Measurements from ENCODE around the gene TRIM13. TPM values are rescaled to one million over a fixed set of nuclear protein-coding genes. Genes with fewer than 3 reads are reported as not detected.

Gene TRIM13
- total RNA-seq, 1 donor from 2014 or later, result 26.4 TPM

DNA sequence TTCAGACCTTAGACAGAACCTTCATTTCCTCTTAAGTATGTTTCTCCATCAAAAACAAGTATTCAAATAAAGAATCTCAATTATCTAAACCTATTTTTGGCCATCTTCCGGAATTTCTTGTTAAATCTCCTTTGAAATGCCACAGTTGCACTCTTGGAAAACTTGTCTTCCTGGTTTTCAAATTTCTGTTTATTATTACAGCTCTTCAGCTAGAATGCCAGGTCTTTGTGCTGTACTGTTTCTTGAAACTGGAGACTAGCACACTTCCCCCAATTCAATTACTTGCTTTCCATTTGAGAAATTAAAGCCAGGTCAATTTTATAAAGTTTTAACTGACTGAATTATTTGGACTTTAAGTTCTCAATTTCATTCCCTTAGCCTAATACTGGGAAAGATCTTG lies 28.6 kb downstream of the TRIM13 start:
- no peaks in the 10 kb centered on the region for H3K27me3 ChIP-seq (ENCODE audit: insufficient read depth, low read length)
- no peaks in the 10 kb centered on the region for H3K27me3 Mint-ChIP-seq (ENCODE audit: low read depth, unreplicated experiment)
- FAIRE-seq (no peak), DNase-seq (ENCODE audit: low read depth) (no peak)
- no peak overlapping the region for H3K4me2 ChIP-seq (ENCODE audit: low read length)
- H3K4me1 Mint-ChIP-seq (ENCODE audit: low read depth, unreplicated experiment), result no peaks in the 10 kb centered on the region
- H2AFZ ChIP-seq (ENCODE audit: low read depth, low read length), result no peak overlapping the region
- no peaks in the 10 kb centered on the region for H3K9me3 Mint-ChIP-seq (ENCODE audit: unreplicated experiment)
- no peak overlapping the region for H3K4me3 ChIP-seq (ENCODE audit: insufficient read depth, low read depth, low read length)
- no peak overlapping the region for H3K27ac ChIP-seq (ENCODE audit: low read depth, low read length)
- peaks cover 6% of the 10 kb centered on the region for H3K36me3 ChIP-seq (ENCODE audit: insufficient read depth, low read length)
- TF ChIP-seq, protein P1, sequence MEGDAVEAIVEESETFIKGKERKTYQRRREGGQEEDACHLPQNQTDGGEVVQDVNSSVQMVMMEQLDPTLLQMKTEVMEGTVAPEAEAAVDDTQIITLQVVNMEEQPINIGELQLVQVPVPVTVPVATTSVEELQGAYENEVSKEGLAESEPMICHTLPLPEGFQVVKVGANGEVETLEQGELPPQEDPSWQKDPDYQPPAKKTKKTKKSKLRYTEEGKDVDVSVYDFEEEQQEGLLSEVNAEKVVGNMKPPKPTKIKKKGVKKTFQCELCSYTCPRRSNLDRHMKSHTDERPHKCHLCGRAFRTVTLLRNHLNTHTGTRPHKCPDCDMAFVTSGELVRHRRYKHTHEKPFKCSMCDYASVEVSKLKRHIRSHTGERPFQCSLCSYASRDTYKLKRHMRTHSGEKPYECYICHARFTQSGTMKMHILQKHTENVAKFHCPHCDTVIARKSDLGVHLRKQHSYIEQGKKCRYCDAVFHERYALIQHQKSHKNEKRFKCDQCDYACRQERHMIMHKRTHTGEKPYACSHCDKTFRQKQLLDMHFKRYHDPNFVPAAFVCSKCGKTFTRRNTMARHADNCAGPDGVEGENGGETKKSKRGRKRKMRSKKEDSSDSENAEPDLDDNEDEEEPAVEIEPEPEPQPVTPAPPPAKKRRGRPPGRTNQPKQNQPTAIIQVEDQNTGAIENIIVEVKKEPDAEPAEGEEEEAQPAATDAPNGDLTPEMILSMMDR (IDR thresholded peaks at IDR 0.05; ENCODE audit: insufficient read depth, low read depth, low read length), result no peak
- no peak for TF ChIP-seq EZH2 (IDR thresholded peaks at IDR 0.05; ENCODE audit: insufficient read depth, low read length)
- H3K9ac ChIP-seq (ENCODE audit: low read length), result no peak overlapping the region
- H3K79me2 ChIP-seq (ENCODE audit: insufficient read depth, low read length), result no peaks in the 10 kb centered on the region
- no peaks in the 10 kb centered on the region for H3K4me1 ChIP-seq (ENCODE audit: insufficient read depth, low read length)
- no peak overlapping the region for H3K4me3 Mint-ChIP-seq (ENCODE audit: unreplicated experiment)
- H3K27ac Mint-ChIP-seq (ENCODE audit: unreplicated experiment), result no peak overlapping the region
- peaks cover 4% of the 10 kb centered on the region for H3K36me3 Mint-ChIP-seq (ENCODE audit: low read depth, unreplicated experiment)
- no peaks in the 10 kb centered on the region for H4K20me1 ChIP-seq (ENCODE audit: insufficient read depth, low read length)
- no peaks in the 10 kb centered on the region for H3K9me3 ChIP-seq (ENCODE audit: insufficient read depth, low read depth, low read length)

DNA sequence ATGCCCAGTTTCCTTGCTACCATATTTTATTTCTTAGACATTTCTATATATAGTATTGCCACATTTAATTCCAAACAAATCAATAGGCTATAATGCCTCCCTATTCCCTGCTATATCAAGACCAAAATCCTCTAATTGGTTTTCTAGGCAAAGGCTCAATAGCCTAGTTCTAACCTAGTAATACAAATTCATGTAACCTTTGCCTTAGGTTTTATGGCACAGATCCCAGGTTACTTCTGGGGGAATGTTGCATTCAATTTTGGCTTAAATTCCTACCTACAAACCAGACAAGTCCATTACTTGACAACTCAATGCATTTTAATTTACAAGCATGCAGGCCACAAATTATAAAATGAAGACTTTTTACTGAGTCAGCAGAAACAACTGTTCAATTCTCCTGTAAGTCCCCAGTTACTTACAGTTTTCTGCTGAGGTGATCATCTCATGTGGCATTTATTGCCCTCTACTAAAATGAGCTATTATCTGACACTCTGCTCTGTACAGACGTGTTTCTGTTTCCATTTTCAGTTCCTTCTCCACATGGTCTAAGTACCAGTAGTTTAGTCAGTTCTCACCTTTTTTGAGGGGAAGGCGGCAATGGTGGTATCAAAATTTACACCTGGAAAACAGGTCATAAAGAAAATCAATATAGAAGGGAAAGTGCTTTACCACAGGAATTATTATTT lies 30.1 kb downstream of the TRIM13 start:
- Mint-ChIP-seq H3K4me1 (ENCODE audit: low read depth, unreplicated experiment) (no peaks in the 10 kb centered on the region), H3K27me3 (ENCODE audit: low read depth, unreplicated experiment) (no peaks in the 10 kb centered on the region), H3K36me3 (ENCODE audit: low read depth, unreplicated experiment) (peaks cover under 1% of the 10 kb centered on the region), H3K9me3 (ENCODE audit: unreplicated experiment) (no peaks in the 10 kb centered on the region), H3K4me3 (ENCODE audit: unreplicated experiment) (no peak overlapping the region), H3K27ac (ENCODE audit: unreplicated experiment) (no peak overlapping the region)
- Histone ChIP-seq H3K4me3 (ENCODE audit: insufficient read depth, low read depth, low read length) (no peak overlapping the region), H3K27ac (ENCODE audit: low read depth, low read length) (no peak overlapping the region), H4K20me1 (ENCODE audit: insufficient read depth, low read length) (no peaks in the 10 kb centered on the region), H3K9ac (ENCODE audit: low read length) (no peak overlapping the region), H3K36me3 (ENCODE audit: insufficient read depth, low read length) (peaks cover 4% of the 10 kb centered on the region), H2AFZ (ENCODE audit: low read depth, low read length) (no peak overlapping the region), H3K79me2 (ENCODE audit: insufficient read depth, low read length) (no peaks in the 10 kb centered on the region), H3K4me1 (ENCODE audit: insufficient read depth, low read length) (no peaks in the 10 kb centered on the region), H3K27me3 (ENCODE audit: insufficient read depth, low read length) (no peaks in the 10 kb centered on the region), H3K4me2 (ENCODE audit: low read length) (no peak overlapping the region), H3K9me3 (ENCODE audit: insufficient read depth, low read depth, low read length) (no peaks in the 10 kb centered on the region)
- FAIRE-seq (no peak), DNase-seq (ENCODE audit: low read depth) (no peak)
- TF ChIP-seq EZH2 (IDR thresholded peaks at IDR 0.05; ENCODE audit: insufficient read depth, low read length), result no peak
- TF ChIP-seq, protein P1 (IDR thresholded peaks at IDR 0.05; ENCODE audit: insufficient read depth, low read depth, low read length), result no peak

DNA sequence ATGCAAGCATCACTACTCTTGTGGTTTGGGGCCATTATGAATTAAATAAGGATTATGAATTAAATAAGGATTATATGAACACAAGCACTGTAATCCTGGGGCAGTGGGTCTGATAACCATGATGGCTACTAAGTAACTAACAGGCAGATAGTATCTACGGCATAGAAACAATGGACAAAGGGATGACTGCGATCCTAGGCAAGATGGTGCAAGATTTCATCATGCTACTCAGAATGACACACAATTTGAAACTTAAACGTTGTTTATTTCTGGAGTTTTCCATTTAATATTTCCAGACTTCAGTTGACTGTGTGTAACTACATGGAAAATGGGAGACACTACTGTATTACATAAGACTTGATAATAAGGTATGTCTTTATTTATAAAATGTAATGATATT lies 33.5 kb downstream of the TRIM13 start:
- Histone ChIP-seq H4K20me1 (ENCODE audit: insufficient read depth, low read length) (no peaks in the 10 kb centered on the region), H3K27ac (ENCODE audit: low read depth, low read length) (no peak overlapping the region), H3K9ac (ENCODE audit: low read length) (no peak overlapping the region), H3K4me3 (ENCODE audit: insufficient read depth, low read depth, low read length) (no peak overlapping the region), H3K36me3 (ENCODE audit: insufficient read depth, low read length) (no peaks in the 10 kb centered on the region), H3K27me3 (ENCODE audit: insufficient read depth, low read length) (no peaks in the 10 kb centered on the region), H3K9me3 (ENCODE audit: insufficient read depth, low read depth, low read length) (no peaks in the 10 kb centered on the region), H2AFZ (ENCODE audit: low read depth, low read length) (no peak overlapping the region), H3K4me1 (ENCODE audit: insufficient read depth, low read length) (peaks cover 5% of the 10 kb centered on the region), H3K4me2 (ENCODE audit: low read length) (no peak overlapping the region), H3K79me2 (ENCODE audit: insufficient read depth, low read length) (no peaks in the 10 kb centered on the region)
- H3K27ac Mint-ChIP-seq (ENCODE audit: unreplicated experiment), result peak overlapping the region; percentile 48
- FAIRE-seq (no peak), DNase-seq (ENCODE audit: low read depth) (no peak)
- H3K36me3 Mint-ChIP-seq (ENCODE audit: low read depth, unreplicated experiment), result no peaks in the 10 kb centered on the region
- peaks cover 2% of the 10 kb centered on the region for H3K4me1 Mint-ChIP-seq (ENCODE audit: low read depth, unreplicated experiment)
- H3K4me3 Mint-ChIP-seq (ENCODE audit: unreplicated experiment), result no peak overlapping the region
- H3K9me3 Mint-ChIP-seq (ENCODE audit: unreplicated experiment), result no peaks in the 10 kb centered on the region
- no peak for TF ChIP-seq EZH2 (IDR thresholded peaks at IDR 0.05; ENCODE audit: insufficient read depth, low read length)
- TF ChIP-seq, protein P1 (IDR thresholded peaks at IDR 0.05; ENCODE audit: insufficient read depth, low read depth, low read length), result no peak
- no peaks in the 10 kb centered on the region for H3K27me3 Mint-ChIP-seq (ENCODE audit: low read depth, unreplicated experiment)

Measured in astrocyte (in vitro differentiated cells and primary cell).